Endodermal cell (in vitro differentiated cells): ENCODE data around the gene PRMT1. TPM values are rescaled to one million over a fixed set of nuclear protein-coding genes. Genes with fewer than 3 reads are reported as not detected.

ENCODE experiments used
- DNase-seq: peaks from one replicate; pipeline ENCODE4 v3.0.0-alpha.2; 2017
- H3K27ac ChIP-seq: 2 replicates; pipeline ENCODE4 v1.5.1; 2013; ENCODE audit warnings: mild to moderate bottlenecking, low read depth, low read length, moderate library complexity
- H3K27me3 ChIP-seq: 2 replicates; pipeline ENCODE4 v1.6.1; 2013; ENCODE audit warnings: mild to moderate bottlenecking, low read length, moderate library complexity; ENCODE audit not compliant: insufficient read depth, control insufficient read depth, poor library complexity, severe bottlenecking
- H3K36me3 ChIP-seq: 2 replicates; pipeline ENCODE4 v1.7.0; 2013; ENCODE audit warnings: mild to moderate bottlenecking, low read length, moderate library complexity; ENCODE audit not compliant: control insufficient read depth, insufficient read depth
- H3K4me1 ChIP-seq: one replicate; pipeline ENCODE4 v1.7.0; 2013; ENCODE audit warnings: low read length; ENCODE audit not compliant: control insufficient read depth, insufficient read depth
- H3K4me3 ChIP-seq: 2 replicates; pipeline ENCODE4 v1.5.1; 2013; ENCODE audit warnings: mild to moderate bottlenecking, low read length, moderate library complexity
- H3K9ac ChIP-seq: 2 replicates; pipeline ENCODE4 v1.6.1; 2013; ENCODE audit warnings: mild to moderate bottlenecking, low read length, moderate library complexity; ENCODE audit not compliant: poor library complexity, severe bottlenecking; ENCODE audit errors: extremely low read depth
- H3K9me3 ChIP-seq: 2 replicates; pipeline ENCODE4 v1.6.1; 2013; ENCODE audit warnings: mild to moderate bottlenecking, low read length, moderate library complexity; ENCODE audit not compliant: control insufficient read depth
- H3K27ac Mint-ChIP-seq: 2 replicates; pipeline ENCODE4 v1.8.0; 2020; ENCODE audit warnings: mixed read lengths
- H3K27me3 Mint-ChIP-seq: 2 replicates; pipeline ENCODE4 v1.8.0; 2021; ENCODE audit warnings: mild to moderate bottlenecking, mixed read lengths; ENCODE audit not compliant: insufficient read depth
- H3K36me3 Mint-ChIP-seq: 2 replicates; pipeline ENCODE4 v1.8.0; 2020; ENCODE audit warnings: low read depth, mixed read lengths
- H3K4me1 Mint-ChIP-seq: 2 replicates; pipeline ENCODE4 v1.8.0; 2020; ENCODE audit warnings: mixed read lengths
- H3K4me3 Mint-ChIP-seq: 2 replicates; pipeline ENCODE4 v1.8.0; 2020; ENCODE audit warnings: mild to moderate bottlenecking, moderate library complexity, mixed read lengths
- H3K9me3 Mint-ChIP-seq: 2 replicates; pipeline ENCODE4 v1.8.0; 2020; ENCODE audit warnings: mild to moderate bottlenecking, mixed read lengths
- CTCF ChIP-seq: fragments of 200-600 bp; sonication (generic); conservative IDR thresholded peaks from 2 replicates; pipeline ENCODE4 v1.5.0; 2021; ENCODE audit warnings: antibody characterized with exemption, mild to moderate bottlenecking
- WGBS, 2 experiments: methylation state at CpG; one replicate each; pipeline versions ENCODE4 v1.1.5 to v1.1.7; 2013; ENCODE audit warnings: missing lambda C conversion rate in 2 of 2, mixed read lengths in 1 of 2; ENCODE audit not compliant: insufficient coverage in 1 of 2, insufficient read length in 1 of 2; 5-methylcytosine and 5-hydroxymethylcytosine counted together
- total RNA-seq, 2 donors: library from RNA; stranded (reverse); fragmentation: NEBNext Ultra II Directional in 1 of 2; extraction: Animal tissue kit (Norgen Biotek cat#: 25700) in 1 of 2; gene quantifications; 2 replicates in 1 of 2; 3 replicates in 1 of 2; pipeline ENCODE4 v1.2.1, GENCODE V29; 2021

The PRMT1 gene
- total RNA-seq, 2 donors from 2014 or later, result 343 to 362 TPM

DNA sequence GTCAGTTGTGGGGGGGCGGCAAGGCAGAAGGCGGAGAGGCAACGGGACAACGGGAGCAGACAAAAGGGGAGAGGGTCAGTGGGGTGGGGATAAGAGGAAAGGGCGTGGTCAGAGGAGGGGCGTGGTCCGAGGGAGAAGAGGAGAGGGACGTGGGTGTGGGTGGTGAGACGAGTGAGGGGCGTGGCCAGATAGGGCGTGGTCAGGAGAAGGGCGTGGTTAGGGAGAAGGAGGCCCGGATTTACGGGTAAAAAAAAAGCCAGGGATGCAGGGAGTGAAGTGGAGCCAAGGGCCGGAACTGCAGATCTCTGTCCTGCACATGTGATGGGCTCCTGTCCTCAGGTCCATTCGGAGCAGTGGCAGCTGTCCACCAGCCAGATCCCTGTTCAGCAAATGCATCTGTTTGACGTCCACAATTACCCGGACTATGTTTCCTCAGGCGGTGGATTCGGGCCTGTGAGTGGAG, 35.4 kb downstream of the PRMT1 start:
- Mint-ChIP-seq H3K27me3 (no peaks in the 10 kb centered on the region), H3K4me3 (no peak overlapping the region), H3K36me3 (peaks cover 28% of the 10 kb centered on the region), H3K9me3 (peaks cover 2% of the 10 kb centered on the region), H3K27ac (no peak overlapping the region), H3K4me1 (no peaks in the 10 kb centered on the region)
- Histone ChIP-seq H3K27me3 (no peaks in the 10 kb centered on the region), H3K9me3 (no peaks in the 10 kb centered on the region), H3K4me3 (no peak overlapping the region), H3K9ac (no peak overlapping the region), H3K27ac (no peak overlapping the region), H3K4me1 (no peaks in the 10 kb centered on the region), H3K36me3 (no peaks in the 10 kb centered on the region)
- DNase-seq, result peak; percentile 95
- TF ChIP-seq CTCF, result no peak
- 82 to 86% methylated on average over 12 to 20 of the region's 20 CpGs for WGBS, 2 experiments

- no peak overlapping the region for H3K9ac ChIP-seq
- Mint-ChIP-seq H3K27ac (no peak overlapping the region), H3K4me3 (no peak overlapping the region), H3K4me1 (no peaks in the 10 kb centered on the region), H3K27me3 (no peaks in the 10 kb centered on the region), H3K9me3 (peaks cover 3% of the 10 kb centered on the region), H3K36me3 (peaks cover 27% of the 10 kb centered on the region)
- no peaks in the 10 kb centered on the region for H3K4me1 ChIP-seq
- H3K4me3 ChIP-seq, result no peak overlapping the region
- no peaks in the 10 kb centered on the region for H3K27me3 ChIP-seq
- DNase-seq, result no peak
- no peaks in the 10 kb centered on the region for H3K9me3 ChIP-seq
- 83 to 88% methylated on average over 5 to 7 of the region's 8 CpGs for WGBS, 2 experiments
- H3K27ac ChIP-seq, result no peak overlapping the region
- TF ChIP-seq CTCF, result no peak
- H3K36me3 ChIP-seq, result no peaks in the 10 kb centered on the region
Observed at GRCh38 chr19:49713236-49713845, 36.3 kb downstream of the PRMT1 start.

GRCh38 chr19:49716154-49716553, 39.1 kb downstream of the PRMT1 start:
- Histone ChIP-seq H3K9ac (no peak overlapping the region), H3K4me3 (no peak overlapping the region), H3K27ac (no peak overlapping the region), H3K36me3 (no peaks in the 10 kb centered on the region), H3K27me3 (no peaks in the 10 kb centered on the region), H3K4me1 (no peaks in the 10 kb centered on the region), H3K9me3 (no peaks in the 10 kb centered on the region)
- Mint-ChIP-seq H3K36me3 (peaks cover 17% of the 10 kb centered on the region), H3K9me3 (peaks cover 3% of the 10 kb centered on the region), H3K27me3 (no peaks in the 10 kb centered on the region), H3K4me1 (peaks cover 6% of the 10 kb centered on the region), H3K27ac (no peak overlapping the region), H3K4me3 (no peak overlapping the region)
- DNase-seq, result no peak
- TF ChIP-seq CTCF, result no peak
- 73 to 84% methylated on average over 2 to 3 of the region's 3 CpGs for WGBS, 2 experiments
